PC-3 (cell line): Measurements from ENCODE around the gene CCDC85B. TPM values are rescaled to one million over a fixed set of nuclear protein-coding genes. Genes with fewer than 3 reads are reported as not detected.

Source experiments
- ATAC-seq: fragments of 200-7000 bp; cut with Tn5 transposase; 2 replicates; pipeline ENCODE4 v1.9.1; 2020; ENCODE audit warnings: mild to moderate bottlenecking, moderate library complexity
- BruUV-seq: library from RNA; stranded (reverse); fragments of 400-500 nt; replicated peaks from 2 replicates; lab custom pipeline; 2021; lab: Mats Ljungman, UMichigan
- CTCF ChIA-PET: fragments of 300-600 bp; sonication (Branson Sonifier 250); formaldehyde crosslinking; loops from one replicate; lab custom pipeline; 2022; ENCODE audit warnings: antibody characterized with exemption; lab: Charles Lee
- POLR2A ChIA-PET: fragments of 300-600 bp; sonication (Branson Sonifier 250); formaldehyde crosslinking; loops from one replicate; lab custom pipeline; 2022; ENCODE audit warnings: antibody characterized with exemption; ENCODE audit not compliant: unreplicated experiment; lab: Charles Lee
- DNase-seq: peaks from one replicate; pipeline ENCODE4 v3.0.0-alpha.2; 2015
- H2AFZ ChIP-seq: fragments of 300-600 bp; sonication (generic); 2 replicates; pipeline ENCODE4 v1.6.0; 2016; ENCODE audit warnings: antibody characterized with exemption, low read length
- H3F3A ChIP-seq: fragments of 300-600 bp; sonication (generic); one replicate; pipeline ENCODE4 v1.6.0; 2017; ENCODE audit warnings: antibody characterized with exemption, low read length, control low read depth, mild to moderate bottlenecking; ENCODE audit not compliant: unreplicated experiment
- H3K27ac ChIP-seq: fragments of 300-600 bp; sonication (generic); 2 replicates; pipeline ENCODE4 v1.5.1; 2016; ENCODE audit warnings: mild to moderate bottlenecking, low read length
- H3K27me3 ChIP-seq: fragments of 300-600 bp; sonication (generic); 2 replicates; pipeline ENCODE4 v1.6.1; 2016; ENCODE audit warnings: low read length, mixed read lengths
- H3K36me3 ChIP-seq: fragments of 300-600 bp; sonication (generic); 2 replicates; pipeline ENCODE4 v1.6.1; 2016; ENCODE audit warnings: low read depth, mixed run types, low read length, mixed read lengths
- H3K4me1 ChIP-seq: fragments of 300-600 bp; sonication (generic); 2 replicates; pipeline ENCODE4 v1.5.1; 2016; ENCODE audit warnings: low read length; ENCODE audit not compliant: insufficient read depth
- H3K4me2 ChIP-seq: fragments of 300-600 bp; sonication (generic); 2 replicates; pipeline ENCODE4 v1.6.0; 2016; ENCODE audit warnings: low read length
- H3K4me3 ChIP-seq: fragments of 300-600 bp; sonication (generic); 2 replicates; pipeline ENCODE4 v1.5.1; 2016; ENCODE audit warnings: mild to moderate bottlenecking, low read length, mixed read lengths
- H3K79me2 ChIP-seq: fragments of 300-600 bp; sonication (generic); 2 replicates; pipeline ENCODE4 v1.6.1; 2017; ENCODE audit warnings: low read length, mixed read lengths
- H3K9ac ChIP-seq: fragments of 300-600 bp; sonication (generic); 2 replicates; pipeline ENCODE4 v1.6.0; 2016; ENCODE audit warnings: mild to moderate bottlenecking, low read length
- H3K9me2 ChIP-seq: fragments of 300-600 bp; sonication (generic); replicated peaks from 2 replicates; pipeline ENCODE4 v1.6.1; 2016; ENCODE audit warnings: mixed run types, low read length, mixed read lengths
- H3K9me3 ChIP-seq: fragments of 300-600 bp; sonication (generic); 2 replicates; pipeline ENCODE4 v1.6.1; 2016; ENCODE audit warnings: low read length, mixed read lengths
- H4K20me1 ChIP-seq: fragments of 300-600 bp; sonication (generic); 2 replicates; pipeline ENCODE4 v1.6.1; 2016; ENCODE audit warnings: low read length, mixed read lengths
- CTCF ChIP-seq: fragments of 300-600 bp; sonication (generic); conservative IDR thresholded peaks from 2 replicates; pipeline ENCODE4 v1.5.1; 2017; ENCODE audit warnings: antibody characterized with exemption, low read depth, mild to moderate bottlenecking, low read length
- EZH2 ChIP-seq: fragments of 300-600 bp; sonication (generic); IDR thresholded peaks from one replicate; pipeline ENCODE4 v1.6.1; 2017; ENCODE audit warnings: antibody characterized with exemption, mild to moderate bottlenecking, low read length; ENCODE audit not compliant: unreplicated experiment
- EZH2phosphoT487 ChIP-seq: fragments of 300-600 bp; sonication (generic); IDR thresholded peaks from 2 replicates; pipeline ENCODE4 v1.6.1; 2018; ENCODE audit warnings: mild to moderate bottlenecking, antibody characterized with exemption, low read length, borderline replicate concordance
- intact Hi-C: fragments of 100-400 bp; cut with micrococcal nuclease; formaldehyde crosslinking; loops from 2 replicates; pipeline ENCODE4 v1.9.0; 2023
- total RNA-seq: library from RNA; depleted of rRNA; stranded (reverse); fragments of >200 nt; gene quantifications from 2 replicates; pipeline ENCODE4 v1.2.3, GENCODE V29; 2014

The CCDC85B gene
- total RNA-seq, 1 experiment from 2014 or later: 207 TPM

- CTCF ChIA-PET: interaction anchor here (0.6 to 1.7 kb wide), 3 partner anchors 10 to 180 kb away, joined by 4 to 6 read pairs (median 4); partner anchors contain the start of gene MUS81
- no peak; the same call in 1 of the 2 replicates for ATAC-seq
- no TSS peak for BruUV-seq
Observed at GRCh38 chr11:65850217-65851082, 40.0 kb upstream of the CCDC85B start.

GRCh38 chr11:65851083-65851579, 39.3 kb upstream of the CCDC85B start:
- DNase-seq (peak; percentile 69), ATAC-seq (peak; percentile 42)
- no peak overlapping the region for H3K9ac ChIP-seq
- no peak overlapping the region for H3K4me3 ChIP-seq
- H3K4me1 ChIP-seq: peaks cover 18% of the 10 kb centered on the region
- no peaks in the 10 kb centered on the region for H3K9me2 ChIP-seq
- H3K4me2 ChIP-seq: no peak overlapping the region
- H4K20me1 ChIP-seq: peaks cover 35% of the 10 kb centered on the region
- H3K27me3 ChIP-seq: no peaks in the 10 kb centered on the region
- H3F3A ChIP-seq: no peaks in the 10 kb centered on the region
- H2AFZ ChIP-seq: no peak overlapping the region
- H3K79me2 ChIP-seq: peaks cover 24% of the 10 kb centered on the region
- no peaks in the 10 kb centered on the region for H3K9me3 ChIP-seq
- H3K36me3 ChIP-seq: peaks cover 49% of the 10 kb centered on the region
- POLR2A ChIA-PET: interaction anchor here (0.5 kb wide), 1 partner anchor 301 kb away, joined by 4 read pairs; no protein-coding TSS in a partner anchor
- intact Hi-C loops: no loop called here
- H3K27ac ChIP-seq: no peak overlapping the region
- no TSS peak for BruUV-seq
- CTCF ChIA-PET: interaction anchor here (0.6 to 1.3 kb wide), 3 partner anchors 9 to 179 kb away, joined by 4 to 6 read pairs (median 6); no protein-coding TSS in a partner anchor
- TF ChIP-seq CTCF (peak; percentile 87), EZH2 (no peak)

More at GRCh38 chr11:65850217-65851082, 40.0 kb upstream of the CCDC85B start:
- no peak for DNase-seq
- peaks cover 17% of the 10 kb centered on the region for H3K79me2 ChIP-seq
- H3F3A ChIP-seq: no peaks in the 10 kb centered on the region
- no peak overlapping the region for H3K27ac ChIP-seq
- peaks cover 12% of the 10 kb centered on the region for H3K4me1 ChIP-seq
- H3K9me3 ChIP-seq: no peaks in the 10 kb centered on the region
- intact Hi-C loops: no loop called here
- no peak overlapping the region for H3K9ac ChIP-seq
- TF ChIP-seq CTCF (no peak), EZH2phosphoT487 (no peak), EZH2 (no peak)
- H3K4me2 ChIP-seq: no peak overlapping the region
- peaks cover 28% of the 10 kb centered on the region for H4K20me1 ChIP-seq
- H2AFZ ChIP-seq: no peak overlapping the region
- no peaks in the 10 kb centered on the region for H3K27me3 ChIP-seq
- H3K4me3 ChIP-seq: no peak overlapping the region
- H3K9me2 ChIP-seq: no peaks in the 10 kb centered on the region
- POLR2A ChIA-PET: interaction anchor here (0.5 to 0.6 kb wide), 2 partner anchors 78 to 136 kb away, joined by 3 to 7 read pairs; no protein-coding TSS in a partner anchor
- peaks cover 43% of the 10 kb centered on the region for H3K36me3 ChIP-seq
